ENCODE results near the gene VPS4B.

VPS4B gene

DNA sequence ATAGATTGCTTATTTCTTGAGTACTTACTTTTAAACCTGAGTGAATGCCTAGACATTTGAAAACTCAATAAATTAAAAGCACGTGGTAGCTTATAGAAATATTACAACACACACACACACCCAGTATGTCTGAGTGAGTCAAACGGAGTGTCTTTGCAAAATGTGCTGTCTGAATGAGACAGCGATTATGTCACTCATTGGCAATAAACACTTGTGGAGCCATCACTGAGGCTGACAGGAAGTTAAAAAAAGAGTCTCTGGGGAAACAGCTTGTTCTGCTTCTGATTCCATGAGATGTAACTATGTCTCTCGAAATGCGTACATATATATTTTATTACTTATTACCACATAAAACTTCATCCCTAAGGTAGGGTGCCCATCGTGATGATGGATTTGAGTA is 22.3 kb upstream of the VPS4B start:
- no peak overlapping the region for H3K27ac ChIP-seq
- TF ChIP-seq CTCF (conservative IDR thresholded peaks at IDR 0.05) (no peak), ZFX (IDR thresholded peaks at IDR 0.05) (no peak)

- no peak overlapping the region for H3K27ac ChIP-seq
- TF ChIP-seq ZFX (IDR thresholded peaks at IDR 0.05) (no peak), CTCF (conservative IDR thresholded peaks at IDR 0.05) (no peak)
Measured at GRCh38 chr18:63443829-63444228, 21.6 kb upstream of the VPS4B start.

DNA sequence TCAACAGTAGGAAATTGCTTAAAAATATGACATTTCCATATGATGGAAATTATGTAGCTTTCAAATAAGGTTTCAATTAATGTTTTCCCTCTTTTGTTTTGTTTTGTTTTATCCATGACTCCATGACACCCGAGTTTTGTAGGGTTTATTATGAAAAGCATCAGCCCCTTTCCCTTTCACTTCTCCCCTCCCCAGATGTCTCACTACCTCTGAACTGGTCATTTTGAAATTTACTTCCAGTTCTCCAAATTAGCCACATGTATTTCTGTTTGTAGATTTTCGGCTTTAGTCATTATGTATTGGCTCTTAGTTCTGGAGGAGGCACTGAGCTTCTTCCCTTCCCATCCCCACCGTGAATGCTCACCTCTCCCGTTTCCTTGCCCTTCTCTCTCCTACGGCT is 18.6 kb upstream of the VPS4B start:
- TF ChIP-seq CTCF (conservative IDR thresholded peaks at IDR 0.05) (no peak), ZFX (IDR thresholded peaks at IDR 0.05) (no peak)
- H3K27ac ChIP-seq = no peak overlapping the region

DNA sequence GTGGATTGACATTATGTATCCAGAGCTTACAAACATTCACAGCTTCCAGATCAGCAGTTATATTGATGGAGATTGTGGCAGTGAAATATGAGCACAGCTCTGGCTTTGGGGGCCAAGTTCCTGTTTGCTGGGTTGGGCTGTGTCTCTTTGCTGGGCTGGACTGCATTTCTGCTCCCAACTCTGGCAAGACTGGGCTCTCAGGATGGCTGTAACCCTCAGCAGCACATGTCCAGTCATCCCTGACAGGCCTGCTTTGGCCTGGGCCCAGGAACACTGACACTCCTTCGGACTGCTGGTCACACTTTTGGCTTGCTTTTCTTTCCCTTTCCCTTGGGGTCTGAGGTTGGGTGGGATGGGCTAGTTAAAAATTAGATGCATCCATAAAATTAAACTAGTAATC is 17.9 kb upstream of the VPS4B start:
- no peak overlapping the region for H3K27ac ChIP-seq
- TF ChIP-seq CTCF (conservative IDR thresholded peaks at IDR 0.05) (no peak), ZFX (IDR thresholded peaks at IDR 0.05) (no peak)

DNA sequence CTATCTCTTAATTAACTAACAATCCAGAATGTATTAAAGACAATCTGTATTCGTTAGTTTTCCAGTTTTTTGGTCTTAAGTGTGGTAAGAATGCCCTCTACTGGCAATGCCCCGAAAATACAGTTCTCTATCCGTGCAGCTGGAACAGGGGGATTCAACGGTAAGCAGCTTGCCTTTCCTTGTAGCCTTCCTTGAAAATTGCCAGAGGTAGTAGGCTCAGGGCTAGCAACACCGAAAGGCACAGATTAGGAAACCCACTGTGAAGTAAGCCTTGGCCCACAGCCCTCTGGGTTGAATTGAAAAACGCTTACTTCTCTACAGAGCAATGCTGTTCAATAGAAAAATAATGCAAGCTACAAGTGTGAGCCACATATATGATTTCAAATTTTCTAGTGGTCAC is 17.1 kb upstream of the VPS4B start:
- peak; percentile 83 for TF ChIP-seq CTCF (conservative IDR thresholded peaks at IDR 0.05)
- TF ChIP-seq ZFX (IDR thresholded peaks at IDR 0.05) = no peak
- H3K27ac ChIP-seq = no peak overlapping the region

DNA sequence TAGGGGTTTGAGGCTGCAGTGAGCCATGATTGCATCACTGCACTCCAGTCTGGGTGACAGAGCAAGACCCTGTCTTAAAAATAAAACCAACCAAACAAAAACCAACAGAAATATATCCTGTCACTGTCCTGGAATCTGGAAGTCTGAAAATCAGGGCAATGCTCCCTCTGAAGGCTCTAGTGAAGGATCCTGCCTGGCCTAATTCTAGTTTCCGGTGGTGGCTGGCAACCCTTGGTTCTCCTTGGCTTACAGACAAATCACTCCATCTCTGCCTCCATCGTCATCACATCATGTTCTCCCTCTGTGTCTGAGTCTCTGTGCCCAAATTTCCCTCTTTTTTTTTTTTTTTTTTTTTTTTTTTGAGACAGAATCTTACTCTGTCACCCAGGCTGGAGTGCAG is 15.9 kb upstream of the VPS4B start:
- no peak overlapping the region for H3K27ac ChIP-seq
- TF ChIP-seq ZFX (IDR thresholded peaks at IDR 0.05) (no peak), CTCF (conservative IDR thresholded peaks at IDR 0.05) (no peak)

- H3K27ac ChIP-seq = no peak overlapping the region
- no peak for TF ChIP-seq ZFX (IDR thresholded peaks at IDR 0.05)
- TF ChIP-seq CTCF (conservative IDR thresholded peaks at IDR 0.05) = no peak
Measured at GRCh38 chr18:63433334-63433866, 11.1 kb upstream of the VPS4B start.
